ENCODE measurements around the gene DNAH17. TPM values are rescaled to one million over a fixed set of nuclear protein-coding genes. Genes with fewer than 3 reads are reported as not detected.

The DNAH17 gene
- total RNA-seq, 1 donor: not detected

- H3K4me3 ChIP-seq (ENCODE audit: low read depth, low read length): peak overlapping the region; percentile 16
- DNase-seq (ENCODE audit: low read depth): peak; percentile 63
- TF ChIP-seq CTCF (IDR thresholded peaks at IDR 0.05; ENCODE audit: insufficient read depth, low read depth, low read length): no peak
These were observed 195.5 kb downstream of the DNAH17 start for GRCh38 chr17:78381601-78382232.

GRCh38 chr17:78380370-78380769 is 196.8 kb downstream of the DNAH17 start:
- no peak for TF ChIP-seq CTCF (IDR thresholded peaks at IDR 0.05; ENCODE audit: insufficient read depth, low read depth, low read length)
- no peak for DNase-seq (ENCODE audit: low read depth)
- no peak overlapping the region for H3K4me3 ChIP-seq (ENCODE audit: low read depth, low read length)

GRCh38 chr17:78379131-78379491 is 198.1 kb downstream of the DNAH17 start:
- no peak for TF ChIP-seq CTCF (IDR thresholded peaks at IDR 0.05; ENCODE audit: insufficient read depth, low read depth, low read length)
- H3K4me3 ChIP-seq (ENCODE audit: low read depth, low read length): peak overlapping the region; percentile 81
- DNase-seq (ENCODE audit: low read depth): peak; percentile 96

GRCh38 chr17:78378225-78379130 is 198.7 kb downstream of the DNAH17 start, which contains the start of gene PGS1:
Gene PGS1 (plus strand): TSS chr17:78378649. CDS start chr17:78378666, 17 bp downstream.
- TF ChIP-seq CTCF (IDR thresholded peaks at IDR 0.05; ENCODE audit: insufficient read depth, low read depth, low read length): peak; percentile 3
- peak within 1 kb of the TSS; percentile 81 for H3K4me3 ChIP-seq (ENCODE audit: low read depth, low read length)
- peak; percentile 77 for DNase-seq (ENCODE audit: low read depth)

- no peak for DNase-seq (ENCODE audit: low read depth)
- no peak for TF ChIP-seq CTCF (IDR thresholded peaks at IDR 0.05; ENCODE audit: insufficient read depth, low read depth, low read length)
- peak overlapping the region; percentile 81 for H3K4me3 ChIP-seq (ENCODE audit: low read depth, low read length)
These were observed 199.4 kb downstream of the DNAH17 start for GRCh38 chr17:78377858-78378224.

GRCh38 chr17:78376161-78376560 is 201.0 kb downstream of the DNAH17 start:
- no peak for TF ChIP-seq CTCF (IDR thresholded peaks at IDR 0.05; ENCODE audit: insufficient read depth, low read depth, low read length)
- peak overlapping the region; percentile 4 for H3K4me3 ChIP-seq (ENCODE audit: low read depth, low read length)
- no peak for DNase-seq (ENCODE audit: low read depth)

Data from fibroblast of villous mesenchyme (primary cell).